ENCODE results near the gene RETREG1.

Gene RETREG1

DNA sequence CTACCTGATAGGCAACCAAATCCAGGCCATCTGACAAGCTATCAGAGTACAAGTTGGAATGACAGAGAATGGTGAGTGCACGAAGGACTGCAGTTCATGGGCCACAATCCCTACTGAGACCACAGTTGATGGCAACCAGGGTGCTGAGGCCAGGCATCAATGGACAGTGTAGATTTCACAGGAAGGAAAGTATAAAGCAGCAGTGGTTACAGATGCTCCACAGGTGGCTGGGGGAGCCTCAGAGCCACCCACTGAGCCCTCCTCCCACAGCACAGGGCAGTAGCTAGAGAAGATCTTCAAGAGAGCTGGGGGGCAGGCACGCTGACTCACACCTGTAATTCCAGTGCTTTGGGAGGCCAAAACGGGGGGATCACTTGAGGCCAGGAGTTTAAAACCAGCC, 49.4 kb downstream of the RETREG1 start:
- no peak for DNase-seq
- H3K36me3 ChIP-seq (replicated peaks; ENCODE audit: insufficient read depth, low read length): no peaks in the 10 kb centered on the region

DNA sequence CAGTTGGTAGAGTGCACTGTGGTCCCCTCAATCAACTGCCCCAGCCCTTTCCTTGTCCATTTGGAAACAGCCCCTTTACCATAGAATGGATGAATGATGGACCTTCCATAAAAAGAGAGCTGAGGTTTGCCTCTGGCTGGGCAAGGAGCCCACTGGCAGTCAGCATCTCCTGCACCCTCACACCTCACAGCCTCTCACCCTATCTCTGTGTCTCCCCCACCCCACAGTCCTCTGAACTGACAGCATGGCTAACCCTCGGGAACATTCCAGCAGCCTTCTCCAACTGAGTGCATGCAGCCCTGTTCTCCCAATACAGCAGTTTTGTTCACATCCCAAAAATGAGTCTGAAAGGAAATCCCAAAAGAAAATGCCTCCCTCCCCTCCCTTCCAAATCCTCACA, 51.7 kb downstream of the RETREG1 start:
- no peak overlapping the region for H3K27ac ChIP-seq (ENCODE audit: low read length)
- no peak overlapping the region for H3K9ac ChIP-seq (ENCODE audit: low read length)
- H3K4me2 ChIP-seq (ENCODE audit: low read depth, low read length): no peak overlapping the region
- no peaks in the 10 kb centered on the region for H4K20me1 ChIP-seq (ENCODE audit: insufficient read depth, low read length)
- H3K4me3 ChIP-seq (ENCODE audit: low read length): no peak overlapping the region
- no peaks in the 10 kb centered on the region for H3K36me3 ChIP-seq (replicated peaks; ENCODE audit: insufficient read depth, low read length)
- no peak for DNase-seq
- no peaks in the 10 kb centered on the region for H3K9me3 ChIP-seq (replicated peaks; ENCODE audit: insufficient read depth, low read length)
- H3K27me3 ChIP-seq (replicated peaks; ENCODE audit: insufficient read depth, low read length): no peaks in the 10 kb centered on the region
- TF ChIP-seq EZH2phosphoT487 (IDR thresholded peaks at IDR 0.05; ENCODE audit: low read length): no peak
- TF ChIP-seq, protein P1, sequence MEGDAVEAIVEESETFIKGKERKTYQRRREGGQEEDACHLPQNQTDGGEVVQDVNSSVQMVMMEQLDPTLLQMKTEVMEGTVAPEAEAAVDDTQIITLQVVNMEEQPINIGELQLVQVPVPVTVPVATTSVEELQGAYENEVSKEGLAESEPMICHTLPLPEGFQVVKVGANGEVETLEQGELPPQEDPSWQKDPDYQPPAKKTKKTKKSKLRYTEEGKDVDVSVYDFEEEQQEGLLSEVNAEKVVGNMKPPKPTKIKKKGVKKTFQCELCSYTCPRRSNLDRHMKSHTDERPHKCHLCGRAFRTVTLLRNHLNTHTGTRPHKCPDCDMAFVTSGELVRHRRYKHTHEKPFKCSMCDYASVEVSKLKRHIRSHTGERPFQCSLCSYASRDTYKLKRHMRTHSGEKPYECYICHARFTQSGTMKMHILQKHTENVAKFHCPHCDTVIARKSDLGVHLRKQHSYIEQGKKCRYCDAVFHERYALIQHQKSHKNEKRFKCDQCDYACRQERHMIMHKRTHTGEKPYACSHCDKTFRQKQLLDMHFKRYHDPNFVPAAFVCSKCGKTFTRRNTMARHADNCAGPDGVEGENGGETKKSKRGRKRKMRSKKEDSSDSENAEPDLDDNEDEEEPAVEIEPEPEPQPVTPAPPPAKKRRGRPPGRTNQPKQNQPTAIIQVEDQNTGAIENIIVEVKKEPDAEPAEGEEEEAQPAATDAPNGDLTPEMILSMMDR (IDR thresholded peaks at IDR 0.05; ENCODE audit: low read length): no peak
- no peak for TF ChIP-seq EZH2 (optimal IDR thresholded peaks at IDR 0.05; ENCODE audit: low read depth, low read length)
- no peaks in the 10 kb centered on the region for H3K79me2 ChIP-seq (ENCODE audit: low read length)
- no peaks in the 10 kb centered on the region for H3K4me1 ChIP-seq (ENCODE audit: low read length)
- no peak overlapping the region for H2AFZ ChIP-seq (ENCODE audit: low read length)
- H3K9me2 ChIP-seq (replicated peaks; ENCODE audit: insufficient read depth, low read length): no peaks in the 10 kb centered on the region
- no peaks in the 10 kb centered on the region for H3F3A ChIP-seq (ENCODE audit: insufficient read depth, low read length)

More for the DNA sequence above, 49.4 kb downstream of the RETREG1 start:
- Histone ChIP-seq H3K4me3 (ENCODE audit: low read length) (no peak overlapping the region), H2AFZ (ENCODE audit: low read length) (no peak overlapping the region), H4K20me1 (ENCODE audit: insufficient read depth, low read length) (no peaks in the 10 kb centered on the region), H3K4me1 (ENCODE audit: low read length) (no peaks in the 10 kb centered on the region), H3K9ac (ENCODE audit: low read length) (no peak overlapping the region), H3K79me2 (ENCODE audit: low read length) (no peaks in the 10 kb centered on the region), H3F3A (ENCODE audit: insufficient read depth, low read length) (no peaks in the 10 kb centered on the region), H3K27ac (ENCODE audit: low read length) (no peak overlapping the region), H3K9me2 (replicated peaks; ENCODE audit: insufficient read depth, low read length) (no peaks in the 10 kb centered on the region), H3K4me2 (ENCODE audit: low read depth, low read length) (no peak overlapping the region), H3K9me3 (replicated peaks; ENCODE audit: insufficient read depth, low read length) (no peaks in the 10 kb centered on the region), H3K27me3 (replicated peaks; ENCODE audit: insufficient read depth, low read length) (no peaks in the 10 kb centered on the region)
- TF ChIP-seq EZH2 (optimal IDR thresholded peaks at IDR 0.05; ENCODE audit: low read depth, low read length) (no peak), EZH2phosphoT487 (IDR thresholded peaks at IDR 0.05; ENCODE audit: low read length) (no peak)
- TF ChIP-seq, protein P1 (IDR thresholded peaks at IDR 0.05; ENCODE audit: low read length): no peak

- no peak for DNase-seq
- no peaks in the 10 kb centered on the region for H4K20me1 ChIP-seq (ENCODE audit: insufficient read depth, low read length)
- H2AFZ ChIP-seq (ENCODE audit: low read length): no peak overlapping the region
- H3K4me1 ChIP-seq (ENCODE audit: low read length): no peaks in the 10 kb centered on the region
- H3K9me2 ChIP-seq (replicated peaks; ENCODE audit: insufficient read depth, low read length): no peaks in the 10 kb centered on the region
- H3K36me3 ChIP-seq (replicated peaks; ENCODE audit: insufficient read depth, low read length): no peaks in the 10 kb centered on the region
- no peak overlapping the region for H3K4me2 ChIP-seq (ENCODE audit: low read depth, low read length)
- H3K79me2 ChIP-seq (ENCODE audit: low read length): no peaks in the 10 kb centered on the region
- no peaks in the 10 kb centered on the region for H3K27me3 ChIP-seq (replicated peaks; ENCODE audit: insufficient read depth, low read length)
- H3F3A ChIP-seq (ENCODE audit: insufficient read depth, low read length): no peaks in the 10 kb centered on the region
- no peak for TF ChIP-seq EZH2phosphoT487 (IDR thresholded peaks at IDR 0.05; ENCODE audit: low read length)
- TF ChIP-seq, protein P1 (IDR thresholded peaks at IDR 0.05; ENCODE audit: low read length): no peak
- no peak for TF ChIP-seq EZH2 (optimal IDR thresholded peaks at IDR 0.05; ENCODE audit: low read depth, low read length)
- H3K27ac ChIP-seq (ENCODE audit: low read length): no peak overlapping the region
- H3K9me3 ChIP-seq (replicated peaks; ENCODE audit: insufficient read depth, low read length): no peaks in the 10 kb centered on the region
- H3K4me3 ChIP-seq (ENCODE audit: low read length): no peak overlapping the region
- no peak overlapping the region for H3K9ac ChIP-seq (ENCODE audit: low read length)
Observed at GRCh38 chr5:16564248-16564867, 52.4 kb downstream of the RETREG1 start.
